ENCODE results near the gene MCM8. TPM values are rescaled to one million over a fixed set of nuclear protein-coding genes. Genes with fewer than 3 reads are reported as not detected.

MCM8 gene
- total and polyA plus RNA-seq, 4 donors = 2.0 to 7.2 (median 3.3) TPM

DNA sequence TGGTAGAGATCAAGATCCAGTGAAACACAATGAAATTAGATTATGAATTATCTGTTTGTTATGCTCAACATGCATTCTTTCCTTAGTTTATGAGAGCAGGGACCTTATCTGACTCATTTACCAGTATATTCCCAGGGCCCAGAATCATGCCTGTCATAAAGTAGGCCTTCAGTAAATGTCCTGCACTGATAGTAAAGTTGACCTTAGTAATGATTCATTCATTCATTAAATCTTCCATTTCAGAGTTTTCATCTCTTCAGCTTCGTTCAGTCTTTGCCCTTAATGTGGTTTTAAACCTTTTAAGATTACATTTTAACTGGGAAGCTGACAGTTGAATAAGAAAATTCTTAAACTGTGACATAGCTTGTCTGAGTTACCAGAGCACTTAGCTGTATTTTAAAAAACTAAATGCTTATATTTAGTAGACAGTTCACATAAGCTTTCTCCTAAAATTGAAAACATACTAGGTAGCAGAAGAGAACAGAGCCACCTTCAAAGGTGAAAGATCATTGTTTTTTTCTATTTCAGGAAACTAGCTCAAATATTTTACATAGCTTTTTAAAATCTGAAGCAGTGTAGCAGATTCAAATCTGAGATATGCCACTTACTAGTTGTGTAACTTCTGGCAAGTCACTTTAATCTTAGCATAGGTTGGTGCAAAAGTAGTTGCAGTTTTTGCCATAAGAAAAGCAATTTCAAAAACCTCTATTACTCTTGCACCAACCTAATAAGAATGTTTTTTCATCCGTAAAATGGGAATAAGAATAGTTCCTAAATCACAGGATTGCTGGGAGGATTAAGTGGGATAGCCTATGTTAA lies 41.4 kb downstream of the MCM8 start:
- TF ChIP-seq CTCF (IDR thresholded peaks at IDR 0.05; ENCODE audit: control extremely low read depth, extremely low read depth) = no peak
- Histone ChIP-seq H3K4me1 (ENCODE audit: control insufficient read depth in 5 of 5, insufficient read depth in 5 of 5, low read length in 5 of 5) (no peaks in the 10 kb centered on the region), H3K4me3 (no peak overlapping the region), H3K27ac (ENCODE audit: low read depth in 1 of 2, low read length in 1 of 2) (no peak overlapping the region), H3K9ac (ENCODE audit: insufficient read depth in 1 of 2, low read length in 2 of 2) (no peak overlapping the region), H3K27me3 (ENCODE audit: control insufficient read depth in 3 of 3, insufficient read depth in 3 of 3, low read length in 2 of 3) (no peaks in the 10 kb centered on the region), H3K9me3 (ENCODE audit: control insufficient read depth in 4 of 4, insufficient read depth in 3 of 4, low read length in 3 of 4) (no peaks in the 10 kb centered on the region), H3K36me3 (ENCODE audit: control insufficient read depth in 4 of 4, insufficient read depth in 4 of 4, low read length in 4 of 4) (peaks cover 0 to 11% (median 5%) of the 10 kb centered on the region in 4 donors)
- 85 to 94% methylated on average over 2 of the region's 2 CpGs for WGBS, 2 donors
- ATAC-seq (ENCODE audit: insufficient read depth, low FRiP score) (no peak), DNase-seq (no peak)

DNA sequence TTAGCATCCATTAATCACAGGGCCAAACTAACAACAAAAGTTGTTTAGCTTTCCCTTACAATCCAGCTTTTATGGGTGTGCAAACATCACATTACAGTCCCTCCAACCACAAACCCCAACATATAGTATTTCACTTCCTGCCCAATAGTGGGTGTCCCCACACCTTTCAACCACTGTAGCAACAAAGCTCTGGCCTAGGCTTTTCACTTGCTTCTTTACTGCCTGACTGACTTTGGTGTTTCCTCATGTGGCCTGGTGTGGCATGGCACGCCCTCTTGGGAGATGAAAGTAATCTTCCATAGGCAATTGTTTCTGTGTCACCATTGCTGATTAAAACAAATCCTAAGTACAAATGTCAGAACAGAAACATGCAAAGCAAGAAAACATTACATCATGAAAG lies 46.3 kb downstream of the MCM8 start:
- no peak for DNase-seq
- WGBS, 2 donors = 37 to 73% methylated on average over 1 of the region's 1 CpG

GRCh38 chr20:5999783-6000182 lies 49.3 kb downstream of the MCM8 start:
- DNase-seq (no peak), ATAC-seq (ENCODE audit: insufficient read depth, low FRiP score) (no peak)
- Histone ChIP-seq H3K27me3 (ENCODE audit: control insufficient read depth in 3 of 3, insufficient read depth in 3 of 3, low read length in 2 of 3) (no peaks in the 10 kb centered on the region), H3K36me3 (ENCODE audit: control insufficient read depth in 4 of 4, insufficient read depth in 4 of 4, low read length in 4 of 4) (peaks cover 0 to 9% (median 3%) of the 10 kb centered on the region in 4 donors), H3K9ac (ENCODE audit: insufficient read depth in 1 of 2, low read length in 2 of 2) (no peak overlapping the region), H3K4me3 (no peak overlapping the region), H3K27ac (ENCODE audit: low read depth in 1 of 2, low read length in 1 of 2) (no peak overlapping the region), H3K9me3 (ENCODE audit: control insufficient read depth in 4 of 4, insufficient read depth in 3 of 4, low read length in 3 of 4) (no peaks in the 10 kb centered on the region), H3K4me1 (ENCODE audit: control insufficient read depth in 5 of 5, insufficient read depth in 5 of 5, low read length in 5 of 5) (no peaks in the 10 kb centered on the region)
- 96 to 97% methylated on average over 9 of the region's 9 CpGs for WGBS, 2 donors
- TF ChIP-seq CTCF (IDR thresholded peaks at IDR 0.05; ENCODE audit: control extremely low read depth, extremely low read depth) = no peak

More for the DNA sequence above, 46.3 kb downstream of the MCM8 start:
- Histone ChIP-seq H3K27ac (ENCODE audit: low read depth in 1 of 2, low read length in 1 of 2) (no peak overlapping the region), H3K27me3 (ENCODE audit: control insufficient read depth in 3 of 3, insufficient read depth in 3 of 3, low read length in 2 of 3) (no peaks in the 10 kb centered on the region), H3K9ac (ENCODE audit: insufficient read depth in 1 of 2, low read length in 2 of 2) (no peak overlapping the region), H3K9me3 (ENCODE audit: control insufficient read depth in 4 of 4, insufficient read depth in 3 of 4, low read length in 3 of 4) (no peaks in the 10 kb centered on the region), H3K36me3 (ENCODE audit: control insufficient read depth in 4 of 4, insufficient read depth in 4 of 4, low read length in 4 of 4) (peaks cover 0 to 14% (median 4%) of the 10 kb centered on the region in 4 donors), H3K4me1 (ENCODE audit: control insufficient read depth in 5 of 5, insufficient read depth in 5 of 5, low read length in 5 of 5) (no peaks in the 10 kb centered on the region), H3K4me3 (no peak overlapping the region)
- no peak for ATAC-seq (ENCODE audit: insufficient read depth, low FRiP score)
- no peak for TF ChIP-seq CTCF (IDR thresholded peaks at IDR 0.05; ENCODE audit: control extremely low read depth, extremely low read depth)

Data from lung (tissue), 12 donors.